Right lobe of liver (tissue), 6 donors: Measurements from ENCODE around the gene SLX4IP. TPM values are rescaled to one million over a fixed set of nuclear protein-coding genes. Genes with fewer than 3 reads are reported as not detected.

Source experiments
- ATAC-seq, 4 donors: fragments of 200-7000 bp; cut with Tn5 transposase; one replicate each; pipeline ENCODE4 v1.9.1; 2020; ENCODE audit warnings: mild to moderate bottlenecking in 4 of 4, moderate library complexity in 4 of 4
- DNase-seq, 3 donors: peaks; one replicate each; pipeline ENCODE4 v3.0.0-alpha.2; 2020
- H3K27ac ChIP-seq, 3 donors: fragments of 200-600 bp; one replicate each; pipeline ENCODE4 v1.8.0; 2022
- H3K27me3 ChIP-seq, 2 donors: fragments of 200-600 bp; one replicate each; pipeline ENCODE4 v1.8.0; 2022
- H3K36me3 ChIP-seq, 4 donors: fragments of 200-600 bp; sonication (generic) in 1 of 4; one replicate each; pipeline versions ENCODE4 v1.5.1 to v1.8.0; 2017 to 2022; ENCODE audit warnings: control low read depth in 1 of 4
- H3K4me1 ChIP-seq, 4 donors: fragments of 200-600 bp; sonication (generic) in 1 of 4; one replicate each; pipeline versions ENCODE4 v1.5.1 to v1.8.0; 2017 to 2022; ENCODE audit warnings: control low read depth in 1 of 4
- H3K4me3 ChIP-seq, 3 donors: fragments of 200-600 bp; one replicate each; pipeline ENCODE4 v1.8.0; 2022
- H3K9me3 ChIP-seq, 4 donors: fragments of 200-600 bp; sonication (generic) in 1 of 4; one replicate each; pipeline versions ENCODE4 v1.5.1 to v1.8.0; 2017 to 2022; ENCODE audit warnings: control low read depth in 1 of 4
- POLR2A ChIP-seq: fragments of 450-650 bp; IDR thresholded peaks from one replicate; pipeline ENCODE4 v1.6.1; 2017; ENCODE audit warnings: antibody characterized with exemption, mild to moderate bottlenecking
- whole genome bisulfite sequencing: methylation state at CpG from one replicate; pipeline ENCODE4 v1.1.6; 2018; ENCODE audit warnings: low coverage, low lambda C conversion rate; ENCODE audit not compliant: insufficient coverage; ENCODE audit errors: missing lambda C conversion rate; 5-methylcytosine and 5-hydroxymethylcytosine counted together
- intact Hi-C, 2 donors: fragments of 100-400 bp; cut with DNase I; formaldehyde crosslinking; loops; one replicate each; pipeline versions ENCODE4 v1.11.2 to v1.14.1; 2022
- total RNA-seq, 6 experiments: library from RNA; depleted of rRNA in 2 of 6; stranded (reverse); fragments of >200 nt in 2 of 6; fragmentation: NEBNext Ultra II Directional in 3 of 6; extraction: Animal tissue kit (Norgen Biotek cat#: 25700) in 3 of 6; gene quantifications; one replicate each; pipeline versions ENCODE4 v1.1.0 to v1.2.4, GENCODE V29; 2016 to 2023
- TF ChIP-seq, protein P1 (sequence below), 4 donors: fragments of 200-600 bp in 3 of 4; fragments of 450-650 bp in 1 of 4; IDR thresholded peaks; one replicate each; pipeline versions ENCODE4 v1.5.1 to v1.8.0; 2016 to 2022; ENCODE audit warnings: antibody characterized with exemption in 4 of 4, mild to moderate bottlenecking in 2 of 4
- donor health status: DM: no; HTN: yes; CAD: no.
- donor health status: DM: no; HTN: no; CAD: no.
- donor health status: DM: no; HTN: no; CAD: no.
- donor health status: DM: no; HTN: yes; CAD: no.
- donor health status: DM: no; HTN: yes; CAD: no.

Gene SLX4IP
- total RNA-seq, 6 experiments from 2014 or later = 2.0 to 4.0 (median 3.5) TPM

DNA sequence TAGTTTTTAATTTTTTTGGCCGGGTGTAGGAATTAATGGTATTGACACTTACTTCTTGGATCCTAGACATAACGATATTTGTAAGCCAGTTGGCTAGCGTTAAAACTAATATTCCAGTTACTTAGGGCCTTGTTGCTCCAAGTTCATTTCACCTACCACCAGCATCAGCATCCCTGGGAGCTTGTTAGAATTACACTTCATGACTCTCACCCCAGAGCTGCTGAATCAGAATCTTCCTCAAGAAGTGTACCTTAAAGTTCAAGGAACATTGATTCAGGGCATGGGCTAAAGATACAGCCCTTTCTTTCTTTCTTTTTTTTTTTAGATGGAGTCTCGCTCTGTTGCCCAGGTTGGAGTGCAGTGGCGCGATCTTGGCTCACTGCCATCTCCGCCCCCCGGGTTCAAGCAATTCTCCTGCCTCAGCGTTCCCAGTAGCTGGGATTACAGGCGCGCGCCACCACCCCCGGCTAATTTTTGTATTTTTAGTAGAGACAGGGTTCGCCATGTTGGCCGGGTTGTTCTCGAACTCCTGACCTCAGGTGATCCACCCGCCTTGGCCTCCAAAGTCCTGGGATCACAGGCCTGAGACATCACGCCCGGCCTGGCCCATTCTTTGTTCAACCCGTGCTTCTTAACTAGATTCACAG, 1.1 kb downstream of the SLX4IP start:
- Histone ChIP-seq H3K4me1 (peaks cover 0 to 19% (median 8%) of the 10 kb centered on the region in 4 donors), H3K9me3 (no peaks in the 10 kb centered on the region), H3K27me3 (no peaks in the 10 kb centered on the region), H3K27ac (no peak overlapping the region), H3K36me3 (no peaks in the 10 kb centered on the region), H3K4me3 (peak overlapping the region in 1 of 3 donors; percentile 64)
- 92% methylated on average over 14 of the region's 20 CpGs for WGBS
- intact Hi-C loops = no loop called here
- no peak for ATAC-seq
- peak in 1 of 3 donors; percentile 61 for DNase-seq
- no peak for TF ChIP-seq POLR2A
- TF ChIP-seq, protein P1, sequence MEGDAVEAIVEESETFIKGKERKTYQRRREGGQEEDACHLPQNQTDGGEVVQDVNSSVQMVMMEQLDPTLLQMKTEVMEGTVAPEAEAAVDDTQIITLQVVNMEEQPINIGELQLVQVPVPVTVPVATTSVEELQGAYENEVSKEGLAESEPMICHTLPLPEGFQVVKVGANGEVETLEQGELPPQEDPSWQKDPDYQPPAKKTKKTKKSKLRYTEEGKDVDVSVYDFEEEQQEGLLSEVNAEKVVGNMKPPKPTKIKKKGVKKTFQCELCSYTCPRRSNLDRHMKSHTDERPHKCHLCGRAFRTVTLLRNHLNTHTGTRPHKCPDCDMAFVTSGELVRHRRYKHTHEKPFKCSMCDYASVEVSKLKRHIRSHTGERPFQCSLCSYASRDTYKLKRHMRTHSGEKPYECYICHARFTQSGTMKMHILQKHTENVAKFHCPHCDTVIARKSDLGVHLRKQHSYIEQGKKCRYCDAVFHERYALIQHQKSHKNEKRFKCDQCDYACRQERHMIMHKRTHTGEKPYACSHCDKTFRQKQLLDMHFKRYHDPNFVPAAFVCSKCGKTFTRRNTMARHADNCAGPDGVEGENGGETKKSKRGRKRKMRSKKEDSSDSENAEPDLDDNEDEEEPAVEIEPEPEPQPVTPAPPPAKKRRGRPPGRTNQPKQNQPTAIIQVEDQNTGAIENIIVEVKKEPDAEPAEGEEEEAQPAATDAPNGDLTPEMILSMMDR (IDR thresholded peaks at IDR 0.05) = no peak

DNA sequence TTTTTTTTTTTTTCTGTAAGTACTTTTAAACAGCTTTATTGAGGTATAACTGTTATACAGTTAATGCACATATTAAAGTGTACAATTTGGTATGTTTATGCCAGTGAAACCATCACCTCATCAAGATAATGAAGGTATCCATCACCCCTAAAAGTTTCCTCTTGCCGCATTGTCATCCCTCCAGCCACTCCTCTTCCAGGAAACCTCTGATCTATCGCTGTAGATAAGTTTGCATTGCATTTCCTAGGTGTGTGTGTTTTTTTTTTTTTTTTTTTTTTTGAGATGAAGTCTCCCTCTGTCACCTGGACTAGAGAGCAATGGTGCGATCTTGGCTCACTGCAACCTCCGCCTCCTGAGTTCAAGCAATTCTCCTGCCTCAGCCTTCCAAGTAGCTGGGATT, 3.1 kb downstream of the SLX4IP start:
- WGBS = 66% methylated on average over 3 of the region's 4 CpGs
- Histone ChIP-seq H3K27ac (no peak overlapping the region), H3K4me3 (no peak overlapping the region), H3K27me3 (no peaks in the 10 kb centered on the region), H3K9me3 (no peaks in the 10 kb centered on the region), H3K4me1 (peaks cover 0 to 7% (median 2%) of the 10 kb centered on the region in 4 donors), H3K36me3 (no peaks in the 10 kb centered on the region)
- intact Hi-C loops = no loop called here
- no peak for ATAC-seq
- no peak for TF ChIP-seq POLR2A
- TF ChIP-seq, protein P1 (IDR thresholded peaks at IDR 0.05) = no peak
- no peak for DNase-seq

DNA sequence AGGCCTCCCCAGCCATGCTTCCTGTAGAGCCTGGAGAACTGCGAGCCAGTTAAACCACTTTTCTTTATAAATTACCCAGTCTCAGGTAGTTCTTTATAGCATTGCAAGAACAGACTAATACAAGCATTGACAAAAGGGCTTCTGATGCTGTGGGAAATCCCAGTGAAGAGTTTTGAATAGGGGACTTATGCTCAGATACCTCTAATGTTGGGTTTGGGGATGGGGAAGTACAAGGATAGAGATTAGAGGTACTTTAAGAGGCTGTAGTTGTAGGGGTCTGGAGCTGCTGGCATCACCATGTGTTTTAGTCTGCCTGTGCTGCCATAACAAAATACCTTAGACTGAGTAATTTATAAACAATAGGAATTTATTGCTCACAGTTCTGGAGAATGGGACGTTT, 8.8 kb downstream of the SLX4IP start:
- H3K4me1 ChIP-seq = peaks cover 0 to 25% (median 3%) of the 10 kb centered on the region in 4 donors
- no peak for DNase-seq
- 100% methylated on average over 1 of the region's 2 CpGs for WGBS
- H3K4me3 ChIP-seq = no peak overlapping the region
- H3K27ac ChIP-seq = no peak overlapping the region
- no peak for ATAC-seq
- H3K9me3 ChIP-seq = no peaks in the 10 kb centered on the region
- H3K36me3 ChIP-seq = no peaks in the 10 kb centered on the region
- intact Hi-C loops = no loop called here
- H3K27me3 ChIP-seq = no peaks in the 10 kb centered on the region
- no peak for TF ChIP-seq POLR2A
- TF ChIP-seq, protein P1 (IDR thresholded peaks at IDR 0.05) = no peak

DNA sequence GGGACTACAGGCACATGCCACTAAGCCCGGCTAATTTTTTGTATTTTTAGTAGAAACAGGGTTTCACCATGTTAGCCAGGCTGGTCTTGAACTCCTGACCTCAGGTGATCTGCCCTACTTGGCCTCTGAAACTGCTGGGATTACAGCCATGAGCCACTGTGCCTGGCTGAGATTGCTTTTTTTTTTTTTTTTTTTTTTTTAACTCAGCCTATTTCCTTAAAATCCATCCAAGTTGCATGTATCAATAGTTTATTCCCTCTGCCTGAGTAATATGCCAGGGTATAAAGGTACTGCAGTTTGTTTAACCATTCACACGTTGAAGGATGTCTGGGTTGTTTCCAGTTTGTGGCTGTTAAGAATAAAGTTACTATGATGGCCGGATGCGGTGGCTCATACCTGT, 10.7 kb downstream of the SLX4IP start:
- TF ChIP-seq, protein P1 (IDR thresholded peaks at IDR 0.05) = no peak
- no peak for TF ChIP-seq POLR2A

More for the DNA sequence above, 10.7 kb downstream of the SLX4IP start:
- DNase-seq (peak in 1 of 3 donors; percentile 26), ATAC-seq (peak; percentile 37 to 81 (median 64))
- Histone ChIP-seq H3K27ac (no peak overlapping the region), H3K36me3 (no peaks in the 10 kb centered on the region), H3K9me3 (no peaks in the 10 kb centered on the region), H3K27me3 (no peaks in the 10 kb centered on the region), H3K4me1 (peaks cover 0 to 27% (median 3%) of the 10 kb centered on the region in 4 donors), H3K4me3 (no peak overlapping the region)
- intact Hi-C loops = no loop called here
- 41% methylated on average over 4 of the region's 4 CpGs for WGBS
